Measurements from ENCODE around the gene GPT2.
A peak's percentile ranks its signal among the peaks of the same experiment; 100 is the strongest.

GPT2 gene, protein sequence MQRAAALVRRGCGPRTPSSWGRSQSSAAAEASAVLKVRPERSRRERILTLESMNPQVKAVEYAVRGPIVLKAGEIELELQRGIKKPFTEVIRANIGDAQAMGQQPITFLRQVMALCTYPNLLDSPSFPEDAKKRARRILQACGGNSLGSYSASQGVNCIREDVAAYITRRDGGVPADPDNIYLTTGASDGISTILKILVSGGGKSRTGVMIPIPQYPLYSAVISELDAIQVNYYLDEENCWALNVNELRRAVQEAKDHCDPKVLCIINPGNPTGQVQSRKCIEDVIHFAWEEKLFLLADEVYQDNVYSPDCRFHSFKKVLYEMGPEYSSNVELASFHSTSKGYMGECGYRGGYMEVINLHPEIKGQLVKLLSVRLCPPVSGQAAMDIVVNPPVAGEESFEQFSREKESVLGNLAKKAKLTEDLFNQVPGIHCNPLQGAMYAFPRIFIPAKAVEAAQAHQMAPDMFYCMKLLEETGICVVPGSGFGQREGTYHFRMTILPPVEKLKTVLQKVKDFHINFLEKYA

DNA sequence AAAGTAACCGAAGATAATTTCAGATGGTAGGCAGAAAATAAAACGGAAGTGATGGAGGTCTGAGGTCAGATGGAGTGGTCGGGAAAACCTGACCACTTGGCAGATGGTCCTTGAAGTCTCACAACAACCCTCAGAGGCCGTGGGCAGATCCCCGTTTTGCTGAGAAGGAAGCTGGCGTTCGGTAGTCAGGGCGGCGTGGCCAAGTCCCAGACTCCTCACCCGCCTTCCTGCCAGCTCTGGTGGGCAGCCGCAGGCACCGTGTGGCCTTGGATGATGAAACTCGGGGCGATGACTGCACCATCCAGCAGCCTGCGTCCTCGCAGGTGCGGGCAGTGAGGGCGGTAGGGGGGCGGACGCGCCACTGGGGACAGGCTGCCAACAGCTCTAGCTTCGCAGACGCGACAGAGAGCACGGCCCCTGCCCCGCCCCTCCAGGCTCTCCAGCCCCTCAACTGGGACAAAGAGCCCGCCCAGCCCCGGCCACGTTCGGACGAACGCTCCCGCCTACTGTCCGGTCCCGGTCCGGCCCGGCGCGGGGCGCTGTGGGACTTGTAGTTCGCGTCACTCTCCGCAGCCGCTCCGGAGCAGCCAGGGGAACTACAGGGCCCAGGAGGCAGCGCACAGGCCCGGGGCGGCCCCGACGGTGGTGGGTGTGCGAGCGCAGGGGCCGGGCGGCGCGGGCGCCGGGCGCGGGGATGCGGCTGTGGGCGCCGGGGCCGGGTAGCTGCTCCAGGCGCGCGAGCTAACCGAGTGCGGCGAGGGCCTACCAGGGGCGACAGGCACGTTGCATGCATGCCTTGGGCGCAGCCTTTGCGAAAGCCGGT, at the start of gene GPT2:
Gene GPT2, plus strand, starts transcription at position 673 of the 823 bp plus-strand sequence. CDS start 354 bp downstream, outside the sequence.
- ChIA-PET CTCF (interaction anchor here (0.7 to 12.3 kb wide), 6 partner anchors 9 to 210 kb away, joined by 4 to 112 read pairs (median 4); no protein-coding TSS in a partner anchor), POLR2A (interaction anchor here (0.6 kb wide), 1 partner anchor 25 kb away, joined by 3 read pairs; no protein-coding TSS in a partner anchor)
- DNase-seq (ENCODE audit: low read depth, low spot score): peak; percentile 59
- TF ChIP-seq, protein P1, sequence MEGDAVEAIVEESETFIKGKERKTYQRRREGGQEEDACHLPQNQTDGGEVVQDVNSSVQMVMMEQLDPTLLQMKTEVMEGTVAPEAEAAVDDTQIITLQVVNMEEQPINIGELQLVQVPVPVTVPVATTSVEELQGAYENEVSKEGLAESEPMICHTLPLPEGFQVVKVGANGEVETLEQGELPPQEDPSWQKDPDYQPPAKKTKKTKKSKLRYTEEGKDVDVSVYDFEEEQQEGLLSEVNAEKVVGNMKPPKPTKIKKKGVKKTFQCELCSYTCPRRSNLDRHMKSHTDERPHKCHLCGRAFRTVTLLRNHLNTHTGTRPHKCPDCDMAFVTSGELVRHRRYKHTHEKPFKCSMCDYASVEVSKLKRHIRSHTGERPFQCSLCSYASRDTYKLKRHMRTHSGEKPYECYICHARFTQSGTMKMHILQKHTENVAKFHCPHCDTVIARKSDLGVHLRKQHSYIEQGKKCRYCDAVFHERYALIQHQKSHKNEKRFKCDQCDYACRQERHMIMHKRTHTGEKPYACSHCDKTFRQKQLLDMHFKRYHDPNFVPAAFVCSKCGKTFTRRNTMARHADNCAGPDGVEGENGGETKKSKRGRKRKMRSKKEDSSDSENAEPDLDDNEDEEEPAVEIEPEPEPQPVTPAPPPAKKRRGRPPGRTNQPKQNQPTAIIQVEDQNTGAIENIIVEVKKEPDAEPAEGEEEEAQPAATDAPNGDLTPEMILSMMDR (IDR thresholded peaks at IDR 0.05; ENCODE audit: insufficient read depth, low read length, missing control alignments): peak; percentile 13
- peak within 1 kb of the TSS; percentile 94 for H3K4me3 ChIP-seq (ENCODE audit: low read depth, low read length)

- TF ChIP-seq, protein P1 (IDR thresholded peaks at IDR 0.05; ENCODE audit: insufficient read depth, low read length, missing control alignments): no peak
- POLR2A ChIA-PET: no interaction called here
- no peak for DNase-seq (ENCODE audit: low read depth, low spot score)
- H3K4me3 ChIP-seq (ENCODE audit: low read depth, low read length): no peak overlapping the region
- CTCF ChIA-PET: no interaction called here
Measured at GRCh38 chr16:46836534-46837530, 47.3 kb upstream of the GPT2 start.

GRCh38 chr16:46839986-46840443, 44.1 kb upstream of the GPT2 start:
- TF ChIP-seq, protein P1 (IDR thresholded peaks at IDR 0.05; ENCODE audit: insufficient read depth, low read length, missing control alignments): no peak
- no peak for DNase-seq (ENCODE audit: low read depth, low spot score)
- no peak overlapping the region for H3K4me3 ChIP-seq (ENCODE audit: low read depth, low read length)
- ChIA-PET POLR2A (no interaction called here), CTCF (interaction anchor here (1.3 to 5.2 kb wide), 4 partner anchors 11 to 166 kb away, joined by 4 to 24 read pairs (median 8); no protein-coding TSS in a partner anchor)

- TF ChIP-seq, protein P1 (IDR thresholded peaks at IDR 0.05; ENCODE audit: insufficient read depth, low read length, missing control alignments): no peak
- DNase-seq (ENCODE audit: low read depth, low spot score): no peak
- no peak overlapping the region for H3K4me3 ChIP-seq (ENCODE audit: low read depth, low read length)
- POLR2A ChIA-PET: no interaction called here
- CTCF ChIA-PET: interaction anchor here (5.2 kb wide), 1 partner anchor 12 kb away, joined by 24 read pairs; no protein-coding TSS in a partner anchor
Measured at GRCh38 chr16:46842192-46842895, 41.8 kb upstream of the GPT2 start.
